ENCODE measurements around the gene ZNF423.

ZNF423 gene

DNA sequence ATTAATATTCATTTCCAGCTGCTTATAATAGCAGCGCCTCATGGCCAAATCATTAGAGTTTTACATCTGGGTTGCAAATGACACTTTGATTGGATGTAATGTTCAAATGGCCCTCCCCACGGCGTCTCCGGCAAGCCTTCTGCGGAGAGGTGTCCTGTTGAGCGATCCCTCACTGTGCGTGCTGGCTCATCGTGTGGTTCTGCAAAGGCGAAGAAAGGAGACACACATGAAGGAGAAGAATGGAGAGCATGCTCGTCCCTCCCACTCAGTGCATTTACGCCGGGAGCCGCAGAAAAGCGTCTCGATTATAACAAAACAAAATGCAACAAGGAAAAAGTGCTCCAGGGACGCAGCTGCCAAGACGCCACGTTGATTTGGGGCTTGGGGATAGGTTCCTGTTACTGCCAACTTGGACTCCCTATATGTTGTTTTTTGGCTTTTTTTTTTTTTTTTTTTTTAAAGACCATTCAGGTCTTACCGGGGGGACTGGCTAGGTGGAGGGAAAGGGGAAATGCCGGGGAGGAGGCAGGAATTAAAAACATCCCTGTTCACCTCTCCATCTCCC, 364.7 kb downstream of the ZNF423 start:
- DNase-seq (ENCODE audit: low read depth) = no peak

DNA sequence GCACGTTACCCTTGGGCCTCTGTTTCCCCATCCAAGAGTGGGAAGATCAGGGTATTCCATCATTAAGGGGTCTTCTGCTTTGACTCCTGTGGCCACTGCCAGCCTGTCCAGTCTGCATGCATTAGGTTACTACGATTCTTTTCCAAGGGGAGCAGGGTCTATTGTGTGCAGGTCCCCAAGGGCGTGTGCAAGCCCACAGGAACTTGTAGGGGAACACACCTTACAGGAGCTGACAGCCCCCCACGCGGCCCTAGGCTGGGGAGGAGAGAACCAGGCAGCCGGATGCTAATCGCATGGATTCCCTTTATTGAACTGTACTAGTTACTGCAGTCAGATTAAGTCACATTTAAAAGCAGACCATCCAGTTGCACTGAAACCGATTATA, 365.6 kb downstream of the ZNF423 start:
- DNase-seq (ENCODE audit: low read depth) = no peak

DNA sequence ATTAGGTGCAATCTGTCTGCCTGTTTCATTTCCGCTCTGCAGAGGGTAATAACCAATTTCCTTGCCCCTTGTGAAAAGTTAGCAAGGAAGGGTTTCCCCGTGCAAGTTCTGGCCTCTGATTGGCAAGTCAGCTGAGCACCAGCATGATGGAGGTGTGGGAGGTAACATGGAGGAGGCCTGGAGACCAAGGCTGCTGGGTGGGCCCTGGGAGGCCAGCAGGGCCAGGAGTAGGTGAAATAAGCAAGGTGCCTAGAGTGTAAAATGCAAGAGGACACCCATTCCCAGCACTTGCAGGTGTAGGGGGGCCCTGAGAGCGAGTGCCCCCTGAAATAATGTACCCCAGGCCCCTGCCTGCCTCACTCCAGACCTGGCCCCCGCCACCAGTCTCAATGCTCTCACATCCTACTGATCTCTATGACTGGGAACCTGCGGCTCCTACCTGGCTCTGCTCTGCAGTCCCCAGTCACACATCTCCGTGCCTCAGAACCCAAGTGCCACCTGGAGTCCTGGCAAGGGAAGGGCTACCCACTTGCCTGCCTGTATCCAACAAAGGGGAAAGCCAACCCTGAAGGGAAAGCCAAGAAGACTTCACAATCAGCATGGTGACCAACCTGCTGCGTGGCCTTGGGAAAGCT, 366.1 kb downstream of the ZNF423 start:
- DNase-seq (ENCODE audit: low read depth) = no peak

DNA sequence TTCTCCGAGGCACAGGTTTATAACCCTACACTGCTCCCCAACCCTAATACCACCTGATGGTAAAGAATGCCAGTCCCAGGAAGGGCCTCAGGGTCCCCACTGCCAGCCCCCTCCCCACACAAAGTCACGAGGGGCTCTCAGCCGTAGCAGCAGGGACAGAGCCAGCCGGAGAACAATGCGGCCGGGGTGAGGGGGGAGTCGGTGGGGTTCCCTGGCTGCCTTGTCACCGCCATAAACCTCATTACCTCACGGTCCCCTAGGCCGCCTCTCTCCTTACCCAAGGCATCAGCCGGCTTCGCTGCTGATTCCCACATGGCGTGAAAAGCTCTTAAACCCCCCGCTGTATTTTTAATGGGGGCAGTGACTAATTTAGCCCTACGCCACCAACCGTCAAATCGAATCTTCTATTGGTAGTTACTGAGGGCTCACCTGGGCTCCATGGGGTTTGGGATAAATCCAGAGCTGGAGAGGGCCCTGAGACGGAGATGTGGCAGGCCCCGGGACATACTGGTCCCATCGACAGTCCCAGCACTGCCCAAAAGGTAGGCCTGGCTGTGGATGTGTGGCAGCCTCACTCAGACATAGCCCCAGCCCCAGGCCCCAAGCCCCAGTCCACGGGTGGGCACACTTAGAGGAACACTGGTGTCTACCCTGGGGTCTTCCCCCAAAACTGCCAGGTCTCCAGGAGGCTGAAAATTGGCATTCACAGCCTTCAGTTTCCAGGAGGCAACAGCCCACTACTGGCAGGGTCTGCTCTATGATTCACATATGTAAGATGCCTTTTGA, 367.0 kb downstream of the ZNF423 start:
- no peak for DNase-seq (ENCODE audit: low read depth)

DNA sequence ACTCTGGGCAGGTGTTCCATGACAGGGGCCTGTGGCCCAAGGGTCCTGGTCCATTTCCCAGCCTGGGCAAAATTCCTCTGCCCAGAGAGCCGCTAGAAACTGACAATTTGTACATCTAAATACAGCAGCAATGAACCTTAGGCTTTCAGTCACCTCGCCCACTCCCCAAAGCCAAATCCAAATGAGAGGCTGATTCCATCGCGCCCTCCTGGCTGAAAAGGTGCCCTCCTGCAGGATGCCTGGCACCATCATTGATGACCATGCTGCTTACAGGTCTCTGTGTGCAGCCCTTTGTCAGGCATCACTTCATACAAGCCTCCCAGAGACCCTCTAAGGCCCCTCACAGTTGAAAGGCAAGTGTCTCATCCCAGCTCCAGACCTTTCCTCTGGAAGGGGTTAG, 367.6 kb downstream of the ZNF423 start:
- no peak for DNase-seq (ENCODE audit: low read depth)

DNA sequence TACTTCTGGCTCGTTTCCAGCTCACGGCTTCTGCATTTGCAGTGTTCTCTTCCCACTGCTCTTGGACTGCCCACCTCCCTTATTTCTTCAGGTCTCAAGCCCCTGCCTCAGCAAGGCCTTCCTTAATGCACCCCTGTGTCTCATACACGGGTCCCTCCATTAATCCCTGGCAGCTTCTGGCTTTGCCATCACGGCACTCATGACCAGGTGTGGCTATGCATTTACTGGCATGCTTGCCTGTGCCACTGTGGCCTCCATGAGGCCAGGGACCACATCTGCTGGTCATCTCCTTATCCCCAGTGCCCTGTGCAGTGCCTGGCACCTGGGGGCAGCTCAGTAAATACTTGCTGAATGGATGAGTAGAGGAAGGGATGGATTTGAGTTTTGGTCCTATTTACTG, 368.2 kb downstream of the ZNF423 start:
- DNase-seq (ENCODE audit: low read depth) = no peak

DNA sequence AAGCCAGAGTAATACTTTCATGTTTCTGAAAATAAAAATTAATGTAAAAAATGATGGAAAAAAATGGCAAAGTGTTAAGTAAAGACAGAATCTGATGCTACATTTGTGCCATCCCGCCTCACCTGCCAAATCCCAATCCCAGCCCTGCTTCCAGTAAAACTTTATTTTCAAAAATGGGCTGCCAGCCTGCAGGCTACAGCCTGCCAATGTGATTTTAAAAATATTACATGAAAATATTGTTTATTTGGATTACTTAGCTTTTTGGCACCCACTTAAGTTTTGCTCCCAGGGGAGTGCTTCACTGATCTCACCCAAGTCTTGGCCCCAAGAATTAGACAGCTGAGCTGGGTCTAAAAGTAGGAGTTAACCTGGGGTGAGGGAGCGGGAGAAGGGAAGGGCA, 369.5 kb downstream of the ZNF423 start:
- no peak for DNase-seq (ENCODE audit: low read depth)

DNA sequence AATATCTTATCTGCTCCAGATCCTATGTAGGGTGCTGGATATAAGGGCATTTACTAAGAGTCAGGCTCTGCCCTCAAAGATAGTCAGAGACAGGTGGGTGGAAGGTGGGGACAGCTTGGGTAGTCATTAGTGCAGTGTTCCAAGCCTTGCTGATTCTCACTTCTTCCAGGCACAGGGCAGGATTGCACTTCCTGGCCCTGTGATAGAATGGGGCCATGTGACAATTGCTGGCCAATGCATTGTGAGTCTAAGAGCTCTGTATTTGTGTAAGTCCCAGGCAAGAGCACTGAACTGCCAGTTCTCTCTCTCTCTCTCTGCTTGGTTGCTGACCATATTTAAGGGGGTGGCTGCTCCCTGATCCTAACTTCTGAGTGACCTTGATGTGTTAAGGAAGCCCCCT, 370.2 kb downstream of the ZNF423 start:
- DNase-seq (ENCODE audit: low read depth) = no peak

DNA sequence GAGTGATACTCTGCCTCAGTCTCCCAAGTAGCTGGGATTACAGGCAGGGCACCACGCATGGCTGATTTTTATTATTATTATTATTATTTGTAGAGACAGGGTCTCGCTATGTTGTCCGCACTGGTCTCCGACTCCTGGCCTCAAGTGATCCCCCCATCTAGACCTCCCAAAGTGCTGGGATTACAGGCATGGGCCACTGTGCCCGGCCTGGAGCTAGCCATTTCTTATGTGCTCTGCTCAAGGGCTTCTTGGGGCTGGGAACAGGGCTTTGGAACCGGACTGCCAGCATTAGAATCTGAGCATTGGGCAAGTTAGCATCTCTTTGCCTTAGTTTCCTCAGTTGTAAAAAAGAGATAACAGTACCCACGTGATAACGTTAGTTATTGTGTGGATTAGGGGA, 371.0 kb downstream of the ZNF423 start:
- DNase-seq (ENCODE audit: low read depth) = no peak

DNA sequence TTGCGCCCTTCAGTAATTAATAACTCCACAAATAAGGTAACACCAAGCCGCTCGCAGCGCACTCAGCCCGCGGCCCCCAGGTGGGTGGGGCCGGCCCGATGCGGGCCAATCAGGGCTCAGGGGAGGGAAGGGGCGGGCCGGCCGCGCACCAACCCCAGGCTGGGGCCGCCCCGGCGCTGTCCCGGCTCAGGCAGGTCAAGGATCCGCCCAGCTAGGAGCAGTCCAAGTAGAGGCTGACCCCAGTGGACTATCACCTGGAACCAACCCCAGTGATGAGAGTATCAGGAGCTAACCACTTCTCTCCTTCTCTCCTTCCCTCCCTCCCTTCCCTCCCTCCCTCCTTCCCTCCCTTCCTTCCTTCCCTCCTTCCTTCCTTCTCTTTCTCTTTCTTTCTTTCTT, 371.5 kb downstream of the ZNF423 start:
- DNase-seq (ENCODE audit: low read depth) = no peak

DNA sequence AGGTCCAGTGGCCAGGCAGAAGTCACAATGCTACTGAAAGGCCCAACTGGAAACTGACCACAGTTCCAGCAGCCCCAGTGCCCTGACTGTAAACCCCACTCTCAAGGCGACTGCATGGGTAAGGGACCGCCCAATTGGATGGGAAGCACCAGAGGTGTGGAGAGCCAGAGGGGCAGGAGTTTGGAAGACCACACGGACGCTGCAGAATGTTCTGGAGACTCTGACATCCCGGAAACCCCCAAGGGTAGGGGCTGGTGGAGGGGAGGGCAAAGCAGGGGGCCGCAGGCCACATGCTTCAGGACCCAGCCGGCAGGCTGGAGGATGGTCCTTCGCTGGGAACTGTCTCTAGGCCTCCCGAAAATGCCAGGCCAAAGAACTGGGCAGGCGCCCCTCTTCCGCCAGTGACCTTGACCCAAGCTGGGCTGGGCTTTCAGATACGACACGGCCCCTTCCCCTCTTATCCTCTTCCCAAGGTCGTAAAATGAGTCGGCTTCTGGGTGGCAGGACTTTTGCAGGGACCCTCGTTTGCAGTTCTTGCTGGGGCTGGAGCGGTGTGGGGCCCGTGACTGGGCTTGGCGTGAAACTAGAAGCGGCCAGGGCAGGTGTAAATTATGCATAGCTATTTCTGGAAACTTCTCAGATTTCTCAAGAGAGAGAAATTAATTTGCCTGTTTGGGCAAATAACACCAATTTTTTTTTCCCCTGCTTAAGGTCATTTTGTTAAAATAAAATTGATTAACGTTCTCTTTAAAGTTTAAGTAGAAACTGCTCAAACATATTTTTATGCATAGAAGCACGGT, 372.1 kb downstream of the ZNF423 start:
- no peak for DNase-seq (ENCODE audit: low read depth)

DNA sequence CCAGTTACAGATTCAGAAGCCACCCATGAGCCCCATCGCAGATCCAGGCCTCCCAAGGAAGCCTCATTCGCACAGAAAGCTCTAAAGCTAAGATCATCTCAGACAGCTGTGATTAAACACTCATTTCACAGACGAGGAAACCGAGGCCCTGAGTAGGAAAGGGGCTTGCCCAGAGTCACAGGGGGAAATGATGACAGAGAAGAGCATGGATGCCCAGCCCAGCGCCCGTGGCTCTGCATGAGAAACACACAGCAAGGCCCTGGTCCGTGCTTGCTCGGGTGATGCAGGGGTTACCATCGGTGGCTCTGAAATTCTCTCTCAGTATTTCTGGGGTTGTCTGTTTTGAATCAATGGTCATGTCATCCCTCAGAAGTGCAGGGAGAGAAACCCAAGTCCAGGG, 372.7 kb downstream of the ZNF423 start:
- DNase-seq (ENCODE audit: low read depth) = no peak

DNA sequence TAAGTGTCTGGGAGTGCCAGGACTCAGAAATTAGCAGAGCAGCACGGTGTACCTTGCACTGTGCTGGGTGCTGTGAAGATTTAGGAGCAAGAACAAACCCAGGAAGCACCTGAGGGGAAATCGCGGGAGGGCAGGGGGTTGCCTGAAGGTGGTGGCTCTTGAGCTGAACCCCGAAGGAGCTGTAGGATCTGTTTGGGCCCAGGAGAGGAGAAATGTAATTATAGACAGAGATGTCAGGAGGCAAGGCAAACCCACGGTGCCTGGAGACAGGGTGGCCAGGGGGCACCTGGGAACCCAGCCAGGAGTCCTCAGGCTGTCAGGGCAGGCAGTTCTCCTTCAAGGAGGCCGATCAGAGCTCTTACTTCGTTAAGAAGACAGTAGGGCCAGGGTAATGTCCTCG, 373.2 kb downstream of the ZNF423 start:
- no peak for DNase-seq (ENCODE audit: low read depth)

DNA sequence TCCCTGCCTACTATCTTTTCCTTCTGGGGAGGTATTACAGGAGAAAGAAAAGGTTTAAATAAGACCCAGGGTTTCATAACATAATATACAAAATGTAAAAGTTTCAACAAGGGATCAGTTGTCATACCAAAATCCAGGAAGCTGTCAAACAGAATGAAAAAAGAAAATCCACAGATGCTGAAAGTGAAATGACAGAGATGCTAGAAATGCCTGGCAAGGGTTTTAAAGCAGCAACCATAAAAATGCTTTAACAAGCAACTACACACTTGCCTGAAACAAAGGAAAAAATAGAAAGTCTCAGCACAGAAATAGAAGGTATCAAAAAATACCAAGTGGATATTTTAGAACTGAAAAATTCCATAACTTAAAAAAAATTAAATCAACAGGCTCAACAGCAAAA, 377.3 kb downstream of the ZNF423 start:
- no peak for DNase-seq (ENCODE audit: low read depth)

DNA sequence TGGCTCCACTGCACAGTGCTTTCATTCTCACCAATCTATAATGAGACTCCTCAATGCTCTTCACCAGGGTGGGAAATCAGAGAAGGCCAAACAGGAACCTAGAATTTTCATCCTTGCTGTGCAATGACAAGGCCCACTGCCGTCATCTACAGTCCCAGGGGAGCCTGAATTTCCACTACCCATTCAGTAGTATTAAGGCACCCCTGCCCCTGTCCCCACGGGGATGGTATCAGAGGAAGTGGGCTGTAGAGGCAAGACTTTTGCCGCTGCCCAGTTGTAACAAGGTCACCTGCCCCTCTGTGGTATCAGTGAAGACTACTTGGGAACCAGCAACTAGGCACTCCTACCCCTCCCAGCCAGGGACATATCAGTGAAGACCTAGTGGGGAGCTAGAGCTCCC, 377.8 kb downstream of the ZNF423 start:
- DNase-seq (ENCODE audit: low read depth) = no peak

DNA sequence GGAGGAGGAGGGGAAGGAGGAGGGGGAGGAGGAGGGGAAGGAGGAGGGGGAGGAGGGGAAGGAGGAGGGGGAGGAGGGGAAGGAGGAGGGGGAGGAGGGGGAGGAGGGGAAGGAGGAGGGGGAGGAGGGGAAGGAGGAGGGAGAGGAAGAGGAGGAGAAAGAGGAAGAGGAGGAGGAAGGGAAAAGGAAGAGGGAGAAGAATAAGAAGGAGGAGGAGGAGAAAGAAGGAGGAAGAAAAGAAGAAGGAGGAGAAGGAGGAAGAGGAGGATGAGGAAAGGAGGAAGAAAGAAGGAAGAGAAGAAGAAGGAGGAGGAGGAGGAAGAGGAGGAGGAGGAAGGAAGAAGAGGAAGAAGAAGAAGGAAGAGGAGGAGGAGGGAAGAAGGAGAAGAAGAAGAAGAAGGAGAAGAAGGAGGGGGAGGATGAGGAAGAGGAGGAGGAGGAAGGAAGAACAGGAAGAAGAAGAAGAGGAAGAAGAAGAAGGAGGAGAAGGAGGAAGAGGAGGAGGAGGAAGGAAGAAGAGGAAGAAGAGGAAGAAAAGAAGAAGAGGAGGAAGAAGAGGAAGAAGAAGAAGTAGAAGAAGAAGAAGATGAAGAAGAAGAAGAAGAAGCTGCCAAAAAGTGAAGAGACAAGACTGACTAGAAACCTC, 378.5 kb downstream of the ZNF423 start:
- no peak for DNase-seq (ENCODE audit: low read depth)

DNA sequence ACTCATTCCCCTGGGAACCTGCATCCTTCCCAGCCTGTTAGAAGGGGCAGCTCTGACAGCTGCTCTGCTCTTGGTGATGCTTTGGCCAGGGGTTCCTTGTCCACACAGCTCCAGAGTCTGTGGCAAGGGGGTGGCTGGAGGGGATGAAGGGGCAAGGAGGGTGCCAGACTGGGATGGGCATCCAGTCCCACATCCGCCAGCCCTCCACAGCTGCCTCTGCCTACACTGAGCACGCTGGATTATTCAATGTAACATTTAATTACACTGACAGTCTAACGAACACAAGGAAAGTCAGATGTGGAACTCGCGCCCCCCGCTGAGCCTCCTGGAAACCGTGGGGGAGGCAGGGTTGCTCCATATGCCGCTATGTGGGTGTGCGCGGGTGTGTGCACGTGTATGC, 381.2 kb downstream of the ZNF423 start:
- no peak for DNase-seq (ENCODE audit: low read depth)

DNA sequence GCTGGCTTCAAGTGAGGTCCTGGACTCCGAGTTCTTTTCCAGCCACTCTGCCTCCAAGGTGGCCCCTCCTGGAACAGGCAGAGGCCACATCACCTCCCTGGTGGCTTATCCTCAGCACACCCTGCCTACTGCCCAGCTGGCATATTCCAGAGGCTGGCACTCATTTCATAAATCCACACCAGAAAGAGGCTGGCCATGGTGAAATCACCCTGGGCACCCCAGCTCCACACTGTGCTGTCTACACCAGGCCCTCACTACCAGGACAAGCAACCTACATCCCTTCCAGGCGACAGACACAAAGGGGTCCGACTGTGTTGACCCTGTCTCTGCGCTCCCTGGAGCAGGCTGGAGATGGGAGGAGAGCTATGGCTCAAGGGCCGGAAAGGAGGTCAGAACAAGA, 382.1 kb downstream of the ZNF423 start:
- DNase-seq (ENCODE audit: low read depth) = no peak

DNA sequence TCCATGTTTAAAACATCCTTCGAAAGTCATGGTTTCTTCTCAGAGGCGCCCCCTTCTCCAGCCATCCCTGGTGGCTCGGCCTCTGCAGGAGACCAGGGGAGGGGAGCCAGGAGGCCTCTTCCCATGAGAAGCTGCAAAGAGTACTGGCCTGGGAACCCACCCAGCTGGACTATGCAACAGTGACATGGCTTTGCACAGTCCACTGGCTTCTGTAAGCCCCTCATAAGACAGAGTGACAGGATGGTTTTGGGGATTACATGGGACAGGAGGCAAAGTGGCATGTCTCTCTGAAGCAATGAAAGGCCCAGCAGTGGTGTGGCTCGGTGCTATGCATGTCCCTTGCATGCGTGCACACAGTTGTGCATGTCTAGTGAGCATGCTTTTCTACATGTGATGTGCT, 382.8 kb downstream of the ZNF423 start:
- DNase-seq (ENCODE audit: low read depth) = no peak

DNA sequence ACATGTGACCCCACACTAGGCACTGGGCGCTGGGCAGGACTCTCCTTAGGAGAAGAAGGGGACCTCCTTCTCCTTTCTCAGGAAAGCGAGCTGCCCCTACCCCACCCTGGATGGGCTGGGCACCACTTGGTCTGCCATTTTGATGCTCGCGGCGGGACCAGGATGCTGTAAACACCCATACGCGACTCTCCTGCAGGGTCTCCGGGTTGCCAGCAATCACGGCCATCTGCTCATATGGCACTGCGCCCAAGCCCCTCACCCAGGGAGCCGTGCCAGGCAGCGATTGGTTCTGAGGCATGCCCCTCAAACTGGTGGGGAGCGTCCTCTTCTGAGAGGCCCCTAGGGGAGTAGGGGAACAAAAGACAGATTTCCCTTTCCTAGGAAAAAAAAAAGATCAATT, 383.3 kb downstream of the ZNF423 start:
- no peak for DNase-seq (ENCODE audit: low read depth)

DNA sequence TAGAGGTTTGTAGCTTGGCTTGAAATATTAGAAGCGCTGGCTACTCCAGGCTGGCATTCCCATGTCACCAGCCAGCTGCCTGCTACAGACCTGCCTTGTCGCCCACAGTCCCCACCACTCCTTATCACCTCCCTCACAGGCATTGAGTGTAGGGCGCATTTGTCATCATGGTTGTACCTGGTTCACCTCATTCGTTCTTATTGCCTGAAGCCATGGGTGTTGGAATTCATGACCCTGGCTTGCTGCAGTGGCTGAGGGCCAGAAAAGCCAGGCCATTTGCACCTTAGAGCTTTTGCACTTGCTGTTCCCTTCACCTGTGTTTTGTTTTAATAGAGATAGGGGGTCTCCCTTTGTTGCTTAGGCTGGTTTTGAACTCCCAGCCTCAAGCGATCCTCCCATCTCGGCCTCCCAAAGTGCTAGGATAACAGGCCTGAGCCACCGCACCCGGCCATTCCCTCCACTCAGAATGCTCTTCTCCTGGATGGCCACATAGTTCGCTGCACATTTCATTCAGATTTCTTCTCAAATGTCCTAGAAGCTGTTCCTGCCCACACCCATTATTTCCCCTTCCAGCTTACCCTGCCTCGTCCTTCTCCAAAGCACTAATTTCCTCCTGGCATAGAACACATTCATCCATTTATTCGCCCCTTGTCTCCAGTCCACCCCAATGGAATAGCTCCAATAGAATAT, 384.7 kb downstream of the ZNF423 start:
- DNase-seq (ENCODE audit: low read depth) = no peak

DNA sequence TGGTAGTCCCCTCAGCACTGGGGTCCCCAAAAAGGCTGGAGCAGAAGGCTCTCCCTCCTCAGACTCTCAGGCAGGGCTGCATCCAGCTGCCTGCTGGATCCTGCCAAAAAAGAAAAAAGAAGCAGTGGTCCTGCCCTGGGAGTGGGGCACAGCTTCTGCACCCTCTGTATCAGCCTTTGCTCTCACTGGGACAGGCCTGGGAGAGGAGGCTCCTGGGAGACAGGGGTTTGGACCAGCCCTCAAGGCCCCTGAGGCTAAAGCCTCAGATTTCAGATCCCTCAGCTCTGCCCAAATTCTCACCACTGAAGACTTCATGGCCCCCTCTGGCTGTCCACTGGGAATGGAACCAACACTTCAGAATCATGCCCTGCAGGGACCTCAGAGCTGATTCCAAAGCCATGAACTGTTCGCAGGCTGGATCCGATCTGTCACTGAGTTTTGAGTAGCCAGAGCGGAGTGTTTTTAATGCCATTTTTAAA, 385.4 kb downstream of the ZNF423 start:
- DNase-seq (ENCODE audit: low read depth) = no peak

All from stimulated activated CD8-positive, alpha-beta memory T cell treated with anti-CD3 and anti-CD28 coated beads, Interleukin-12 subunit alpha, Interleukin-12 subunit beta, amount 100 ng/mL, for 1 hour (primary cell).